GM21529 (cell line): ENCODE data around the gene PKD1.
"Not testable (repeated sequence)": the region's sequence is repeated elsewhere in the genome, so short reads cannot be mapped to it uniquely, and the experiment has no call there.

ENCODE experiments used
- ATAC-seq: cut with Tn5 transposase; IDR thresholded peaks from one replicate; pipeline ENCODE4 v1.9.1; 2021; ENCODE audit not compliant: unreplicated experiment

PKD1 gene

DNA sequence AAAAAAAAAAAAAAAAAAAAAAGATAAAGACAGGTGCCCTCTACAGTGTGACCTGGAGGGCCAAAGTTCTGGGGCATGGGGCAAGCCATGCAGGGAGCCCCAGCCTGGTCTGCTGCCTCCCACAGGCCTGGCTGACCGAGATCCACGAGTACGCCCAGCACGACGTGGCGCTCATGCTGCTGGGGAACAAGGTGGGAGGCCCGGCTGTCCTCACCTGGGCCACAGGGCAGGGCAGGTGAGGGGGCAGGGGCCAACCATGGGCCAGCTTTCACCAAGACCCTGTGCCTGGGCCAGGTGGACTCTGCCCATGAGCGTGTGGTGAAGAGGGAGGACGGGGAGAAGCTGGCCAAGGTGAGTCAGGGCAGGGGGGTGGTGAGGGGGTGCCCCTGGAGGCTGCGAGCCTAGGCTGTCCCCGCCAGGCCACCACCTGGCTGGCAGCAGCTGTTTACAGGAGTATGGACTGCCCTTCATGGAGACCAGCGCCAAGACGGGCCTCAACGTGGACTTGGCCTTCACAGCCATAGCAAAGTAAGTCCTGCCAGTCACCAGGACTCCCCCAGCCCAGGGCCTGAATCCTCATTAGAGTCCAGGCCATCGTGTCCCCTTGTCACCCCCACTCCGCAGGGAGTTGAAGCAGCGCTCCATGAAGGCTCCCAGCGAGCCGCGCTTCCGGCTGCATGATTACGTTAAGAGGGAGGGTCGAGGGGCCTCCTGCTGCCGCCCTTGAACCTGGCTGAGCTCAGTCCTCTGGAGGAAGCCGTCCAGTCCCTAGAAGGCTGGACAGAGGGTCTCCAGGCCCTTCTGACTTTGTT lies 17.2 kb upstream of the PKD1 start:
- no peak for ATAC-seq

DNA sequence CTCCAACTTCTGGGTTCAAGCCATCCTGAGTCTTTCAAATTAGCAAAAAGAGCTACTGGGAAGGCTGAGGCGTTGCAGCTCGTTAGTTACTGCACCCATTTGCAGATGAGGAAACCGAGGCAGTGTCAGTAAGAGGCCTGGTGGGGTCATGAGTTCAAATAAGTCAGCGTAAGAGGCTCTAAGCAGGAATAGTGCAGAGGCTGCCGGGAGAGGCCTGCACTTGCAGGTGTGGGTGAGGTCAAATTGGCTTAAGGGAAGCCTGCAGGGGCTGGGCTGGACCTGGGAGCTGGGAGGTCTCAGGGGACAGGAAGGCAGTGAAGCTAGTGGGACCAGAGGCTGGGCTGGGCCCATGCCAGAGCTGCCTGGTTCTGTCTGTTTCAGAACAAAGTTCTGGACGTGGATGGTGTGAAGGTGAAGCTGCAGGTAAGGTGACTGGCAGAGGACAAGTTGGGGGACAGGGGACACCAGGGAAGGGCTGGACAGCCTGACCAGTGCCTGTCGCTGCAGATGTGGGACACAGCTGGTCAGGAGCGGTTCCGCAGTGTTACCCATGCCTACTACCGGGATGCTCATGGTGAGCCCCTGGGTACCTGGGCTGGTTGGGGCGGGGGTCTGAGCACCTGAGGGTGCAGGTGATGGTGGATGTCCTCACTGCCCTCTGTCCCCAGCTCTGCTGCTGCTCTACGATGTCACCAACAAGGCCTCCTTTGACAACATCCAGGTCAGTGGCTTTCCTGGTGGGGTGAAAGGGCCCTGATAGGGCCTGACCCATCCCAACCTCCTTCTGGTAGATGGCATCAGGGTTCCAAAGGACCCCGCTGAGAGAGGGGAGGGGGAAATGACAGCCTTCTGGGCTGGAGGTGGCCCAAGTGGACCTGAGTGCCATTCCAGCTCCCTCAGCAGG lies 15.7 kb upstream of the PKD1 start:
- ATAC-seq, result no peak

DNA sequence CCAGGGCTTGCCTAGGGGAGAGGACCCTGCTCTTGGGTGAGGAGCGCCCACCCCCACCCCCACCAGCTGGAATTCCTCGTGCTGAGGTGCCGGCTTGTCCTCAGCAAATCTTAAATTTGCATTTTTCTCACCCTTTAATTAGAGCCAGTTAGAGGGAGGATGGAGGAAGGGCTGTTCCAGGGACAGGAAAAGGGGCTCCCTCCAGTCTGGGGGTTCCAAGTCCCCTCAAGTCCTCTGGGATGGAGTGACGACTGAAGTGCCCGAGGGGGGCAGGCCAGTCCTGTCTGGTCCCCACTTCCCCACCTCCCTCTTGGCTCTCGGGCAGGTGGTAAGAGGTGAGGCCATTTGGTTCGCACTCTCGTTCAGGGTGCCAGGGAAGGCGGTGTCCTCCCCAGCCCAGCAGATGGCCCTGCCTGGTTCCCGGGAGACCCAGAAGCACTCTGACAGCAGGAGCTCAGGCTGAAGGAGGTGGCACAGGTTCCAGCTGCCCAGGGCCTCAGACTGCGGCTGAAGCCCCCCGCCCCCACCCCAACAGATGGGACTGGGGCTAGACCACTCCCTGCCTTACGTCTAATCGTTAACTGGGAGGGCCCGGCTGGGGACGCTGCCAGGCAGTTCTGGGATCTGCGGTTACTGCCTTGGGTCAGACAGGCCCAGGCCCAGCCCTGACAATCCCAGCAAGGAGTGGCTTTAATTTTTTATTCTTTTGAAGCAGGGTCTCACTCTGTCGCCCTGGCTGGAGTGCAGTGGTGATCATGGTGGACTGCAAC lies 14.9 kb upstream of the PKD1 start:
- no peak for ATAC-seq

DNA sequence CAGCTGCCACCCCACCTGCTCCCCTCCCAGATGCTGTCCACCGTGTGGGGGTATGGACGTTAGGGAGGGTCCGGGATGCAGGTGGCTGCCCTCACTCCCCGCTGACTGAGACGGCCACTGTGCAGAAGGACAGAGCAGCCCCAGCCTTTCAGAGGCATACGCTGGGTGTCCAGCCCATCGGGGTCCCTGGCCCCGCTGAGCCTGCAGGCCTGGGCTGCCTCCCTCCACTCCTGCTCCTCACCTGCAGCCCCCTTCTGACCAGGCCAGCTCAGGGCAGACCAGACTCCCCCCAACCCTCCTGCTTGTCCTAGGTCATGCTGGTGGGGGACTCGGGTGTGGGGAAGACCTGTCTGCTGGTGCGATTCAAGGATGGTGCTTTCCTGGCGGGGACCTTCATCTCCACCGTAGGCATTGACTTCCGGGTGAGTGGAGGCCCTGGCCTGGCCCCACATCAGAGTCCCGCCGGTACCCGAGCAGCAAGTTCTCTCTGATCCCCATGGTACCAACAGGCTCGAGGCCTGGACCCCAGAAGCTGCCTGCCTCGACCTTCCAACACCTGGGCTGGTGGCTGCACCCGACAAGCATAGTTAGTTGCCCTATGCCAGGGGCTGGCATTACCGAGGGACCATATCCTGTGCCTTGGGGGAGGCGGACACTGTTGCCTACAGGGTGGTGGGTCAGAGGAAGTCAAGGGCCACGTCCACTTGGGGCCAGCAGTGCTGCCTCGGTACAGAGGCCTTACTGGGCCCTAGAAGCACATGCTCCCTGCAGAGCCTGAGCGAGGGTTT lies 14.1 kb upstream of the PKD1 start:
- ATAC-seq, result no peak

DNA sequence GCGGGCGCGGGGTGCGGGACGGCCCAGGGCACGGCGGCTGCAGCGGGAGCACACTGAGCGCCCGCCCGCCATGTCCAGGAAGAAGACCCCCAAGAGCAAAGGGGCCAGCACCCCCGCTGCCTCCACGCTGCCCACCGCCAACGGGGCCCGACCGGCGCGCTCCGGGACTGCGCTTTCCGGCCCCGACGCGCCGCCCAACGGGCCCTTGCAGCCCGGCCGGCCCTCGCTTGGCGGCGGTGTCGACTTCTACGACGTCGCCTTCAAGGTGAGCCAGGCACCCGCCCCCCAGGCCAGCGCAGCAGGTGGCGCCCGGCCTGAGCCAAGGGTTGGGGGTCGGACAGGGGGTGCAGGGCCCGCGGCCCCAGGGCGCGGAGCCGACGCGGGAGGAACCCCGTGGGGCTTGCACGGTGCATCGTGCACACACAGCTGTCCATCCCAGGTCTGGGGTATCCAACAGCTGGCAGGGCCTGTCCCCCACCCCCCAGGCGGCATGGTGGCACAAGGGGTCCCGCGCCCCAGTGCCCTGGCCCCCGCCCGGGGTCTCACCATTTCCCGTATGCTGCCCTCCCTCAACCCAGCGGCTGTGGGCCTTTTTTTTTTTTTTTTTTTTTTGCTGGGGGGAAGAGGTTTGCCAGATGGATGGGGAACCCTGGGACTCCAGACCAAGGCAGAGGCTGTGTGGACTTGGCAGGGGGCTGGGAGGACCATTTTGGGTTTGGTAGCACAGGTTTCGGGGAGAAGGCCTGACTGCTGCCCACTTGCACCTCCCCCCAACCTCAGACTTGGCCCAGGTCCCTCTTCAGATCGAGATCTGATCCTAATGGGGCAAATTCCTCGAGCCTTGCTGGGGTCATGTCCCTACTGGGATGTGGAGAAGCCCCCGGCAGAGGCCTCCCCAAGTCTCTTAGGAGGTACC lies 13.3 kb upstream of the PKD1 start:
- no peak for ATAC-seq

DNA sequence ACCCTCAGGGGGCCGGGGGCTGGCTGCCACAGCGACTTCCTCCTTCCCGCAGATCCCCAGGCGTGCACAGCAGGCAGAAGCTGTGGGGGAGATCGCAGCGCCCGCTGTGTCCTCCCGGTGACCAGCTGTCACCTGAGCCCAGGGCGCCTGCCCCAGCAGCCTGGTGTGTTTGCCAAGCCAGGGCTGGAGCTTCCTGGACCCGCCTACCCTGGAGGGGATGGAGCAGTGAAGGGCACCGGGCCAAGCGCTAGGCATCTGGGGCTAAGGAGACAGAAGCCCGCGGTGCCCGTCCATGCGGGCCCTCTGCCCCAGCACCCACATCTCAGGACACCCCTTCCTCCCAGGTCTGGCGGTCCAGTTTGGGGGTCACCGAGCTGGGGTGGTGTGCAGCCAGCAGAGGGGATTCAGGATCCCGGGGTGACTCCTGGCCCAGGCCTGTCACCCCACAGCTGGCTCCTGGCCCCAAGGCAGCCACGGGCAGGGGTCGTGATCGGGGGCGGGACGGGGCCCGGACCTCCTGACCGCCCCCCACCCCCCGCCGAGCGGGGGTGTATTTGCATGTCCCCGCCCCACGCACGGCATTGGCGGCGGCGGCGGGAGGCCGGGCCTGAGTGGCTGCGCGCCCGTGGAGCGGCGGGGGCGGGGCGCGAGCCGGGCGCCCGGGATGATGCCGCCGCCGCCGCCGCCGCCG lies 12.4 kb upstream of the PKD1 start, which contains the start of gene RAB26:
Gene RAB26, plus strand, starts transcription at position 645 of the 691 bp plus-strand sequence. CDS start 159 bp downstream, outside the sequence.
- no peak for ATAC-seq

DNA sequence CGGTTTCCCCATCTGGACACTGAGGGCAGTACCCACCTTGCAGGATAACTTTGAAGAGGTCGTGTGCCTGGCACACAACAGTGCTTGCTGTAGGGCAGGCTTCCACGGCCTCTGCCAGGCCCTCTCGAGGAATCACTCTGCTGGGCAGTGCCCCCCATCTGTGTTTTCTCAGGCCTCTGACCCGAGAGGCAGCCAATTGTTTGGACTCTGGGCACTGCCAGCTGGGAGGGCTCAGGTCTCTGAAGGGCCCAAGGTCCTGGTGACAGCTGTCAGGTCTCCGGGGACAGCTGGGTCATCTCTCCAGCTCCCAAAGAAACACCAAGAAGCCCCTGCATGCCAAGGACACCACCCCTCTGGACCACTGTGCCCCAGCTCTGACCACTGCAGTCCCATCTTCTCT lies 11.7 kb upstream of the PKD1 start:
- no peak for ATAC-seq

DNA sequence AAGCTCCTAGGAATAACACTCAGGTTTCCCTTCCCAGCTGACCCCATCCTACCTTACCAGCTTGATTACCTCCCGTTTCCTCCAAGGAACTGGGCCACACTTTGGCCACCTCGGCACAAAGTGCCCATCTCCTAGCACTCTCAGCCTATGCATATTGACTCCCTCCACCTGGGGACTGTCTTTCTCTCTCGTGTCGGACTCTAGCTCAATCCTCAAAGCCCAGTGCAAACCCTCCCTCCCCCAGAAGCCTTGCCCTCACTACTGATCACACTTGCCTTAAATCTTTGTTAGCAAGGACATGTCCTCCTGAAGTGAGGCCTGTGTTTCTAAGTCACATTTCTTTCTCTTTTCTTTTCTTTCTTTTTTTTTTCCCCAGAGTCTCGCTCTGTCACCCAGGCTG lies 10.1 kb upstream of the PKD1 start:
- no peak for ATAC-seq

DNA sequence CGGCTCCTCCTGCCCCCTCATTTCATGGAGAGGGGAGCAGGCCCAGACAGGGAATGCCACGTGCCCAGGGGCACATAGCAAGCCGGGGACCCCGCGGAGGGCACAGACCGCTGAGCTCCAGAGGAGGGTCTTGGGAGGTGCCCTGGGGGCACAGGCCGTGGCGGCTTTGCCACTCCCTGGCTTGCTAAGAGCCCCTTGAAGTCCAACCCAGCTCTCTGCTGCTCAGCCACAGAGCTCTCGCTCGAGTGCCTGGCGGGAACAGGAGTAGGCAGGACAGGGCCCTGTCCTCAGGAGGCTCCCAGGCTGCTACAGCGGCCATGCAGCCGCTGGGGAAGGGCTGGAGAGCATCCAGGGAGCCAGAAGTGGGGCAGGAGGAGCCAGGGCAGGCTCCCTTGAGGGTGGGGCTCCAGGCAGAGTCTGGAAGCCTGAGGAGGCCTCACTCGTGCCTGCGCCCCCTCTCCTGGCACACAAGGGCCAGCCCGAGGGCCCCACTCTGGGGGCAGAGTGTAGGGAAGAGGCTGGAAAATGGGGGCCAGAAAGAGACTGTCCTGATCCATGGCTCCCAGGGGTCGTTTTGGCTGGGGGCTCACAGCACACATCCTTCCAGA lies 8.3 kb upstream of the PKD1 start:
- no peak for ATAC-seq

DNA sequence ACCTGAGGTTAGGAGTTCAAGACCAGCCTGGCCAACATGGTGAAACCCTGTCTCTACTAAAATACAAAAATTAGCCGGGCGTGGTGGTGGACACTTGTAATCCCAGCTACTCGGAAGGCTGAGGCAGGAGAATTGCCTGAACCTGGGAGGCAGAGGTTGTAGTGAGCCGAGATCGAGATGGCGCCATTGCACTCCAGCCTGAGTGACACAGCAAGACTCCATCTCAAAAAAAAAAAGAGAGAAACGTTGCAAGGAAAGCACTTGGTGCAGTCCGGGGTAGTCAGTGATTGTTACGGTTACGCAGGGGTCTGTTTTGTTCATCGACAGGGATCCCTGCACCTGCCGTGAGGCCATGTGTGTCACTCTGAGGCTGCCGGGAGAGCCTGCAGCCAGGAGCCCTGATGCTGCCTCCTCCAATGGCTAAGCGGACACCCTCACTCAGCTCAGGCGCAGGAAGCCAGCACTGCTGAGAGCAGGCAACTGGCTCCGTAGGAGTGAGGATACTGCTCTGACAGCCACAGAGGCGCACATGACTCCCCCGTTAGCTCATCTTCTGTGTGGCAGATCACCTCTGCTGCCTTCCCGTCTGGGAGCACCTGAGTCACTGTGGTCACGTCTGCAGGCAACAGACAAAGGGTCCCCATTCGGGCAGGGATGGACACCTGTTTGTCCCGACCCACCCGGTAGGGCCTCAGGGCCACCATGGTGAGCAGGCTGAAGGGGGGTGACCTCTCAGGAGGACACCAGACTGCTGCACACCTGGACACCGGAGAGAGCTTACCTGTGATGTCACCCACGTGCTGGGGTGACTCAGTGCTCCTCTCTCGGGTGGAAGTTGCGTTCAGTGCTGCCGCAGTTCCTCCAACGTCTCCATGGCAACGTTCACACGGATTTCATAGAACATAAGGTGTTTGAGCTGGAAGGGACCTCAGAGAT lies 7.5 kb upstream of the PKD1 start:
- no peak for ATAC-seq

DNA sequence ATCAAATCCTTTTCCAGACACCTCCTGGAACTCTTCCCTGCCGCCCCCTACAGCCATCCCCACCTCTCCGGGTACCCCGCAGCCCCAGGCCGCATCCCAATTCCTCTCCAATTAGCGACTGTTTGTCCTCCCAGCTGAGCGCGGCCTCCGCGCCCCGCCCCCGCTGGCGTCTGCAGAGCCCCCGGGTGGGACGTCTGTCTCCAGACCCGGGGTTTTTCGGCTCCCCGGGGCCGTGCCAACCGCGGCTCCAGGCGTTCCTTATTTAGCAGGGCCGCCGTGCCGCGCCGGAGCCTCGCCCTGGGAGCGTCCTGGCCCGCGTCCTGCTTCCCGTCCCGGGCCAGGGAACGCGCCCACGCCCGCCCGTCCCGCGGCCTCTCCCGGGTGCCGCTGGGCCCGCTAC lies 627 bp downstream of the PKD1 start:
- ATAC-seq, result not testable (repeated sequence)

DNA sequence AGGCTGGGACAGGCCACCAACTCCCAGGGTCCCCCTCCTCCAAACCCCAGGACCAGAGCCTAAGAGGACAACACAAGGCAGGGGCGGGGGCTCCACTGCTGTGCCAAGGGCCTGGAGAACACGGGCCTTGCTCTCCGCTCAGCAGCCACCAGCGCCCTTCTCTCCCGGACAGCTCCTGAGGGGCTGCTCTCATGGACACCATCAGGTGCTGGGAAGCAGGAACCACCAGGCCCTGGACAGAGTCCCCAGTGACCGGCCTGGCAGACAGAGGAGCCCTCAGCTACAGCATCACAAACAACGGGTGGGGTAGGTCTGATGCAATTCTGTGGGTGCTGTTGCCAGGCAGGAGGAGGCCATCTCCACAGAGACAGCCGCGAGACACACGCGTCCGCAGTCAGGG lies 1.9 kb downstream of the PKD1 start:
- not testable (repeated sequence) for ATAC-seq

DNA sequence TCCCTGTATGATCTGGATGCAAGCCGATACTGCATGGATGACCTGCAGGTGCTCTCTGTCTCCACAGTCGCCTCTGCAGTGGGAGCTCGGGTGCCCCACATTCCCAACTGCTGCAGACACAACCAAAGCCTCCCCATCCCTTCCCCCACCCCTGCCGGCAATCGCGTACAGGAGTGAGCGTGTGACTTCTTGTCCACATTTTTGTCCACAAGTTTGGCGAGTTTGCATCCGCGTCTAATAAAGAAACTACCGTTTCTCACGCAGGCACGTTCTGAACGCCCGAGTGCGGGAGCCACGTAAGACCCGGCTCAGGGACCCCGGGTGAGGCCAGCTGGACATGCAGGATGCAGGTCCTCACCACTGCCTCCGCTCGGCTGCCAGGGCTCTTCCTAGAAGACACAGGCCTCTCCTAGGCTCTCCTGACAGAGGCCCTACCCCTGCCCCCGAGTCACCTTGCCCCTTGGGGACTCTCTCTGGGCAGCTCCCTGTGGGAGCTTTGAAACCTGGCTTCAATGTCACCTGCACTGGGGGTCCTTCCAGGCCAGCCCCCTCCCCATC lies 5.7 kb downstream of the PKD1 start:
- ATAC-seq, result not testable (repeated sequence)

DNA sequence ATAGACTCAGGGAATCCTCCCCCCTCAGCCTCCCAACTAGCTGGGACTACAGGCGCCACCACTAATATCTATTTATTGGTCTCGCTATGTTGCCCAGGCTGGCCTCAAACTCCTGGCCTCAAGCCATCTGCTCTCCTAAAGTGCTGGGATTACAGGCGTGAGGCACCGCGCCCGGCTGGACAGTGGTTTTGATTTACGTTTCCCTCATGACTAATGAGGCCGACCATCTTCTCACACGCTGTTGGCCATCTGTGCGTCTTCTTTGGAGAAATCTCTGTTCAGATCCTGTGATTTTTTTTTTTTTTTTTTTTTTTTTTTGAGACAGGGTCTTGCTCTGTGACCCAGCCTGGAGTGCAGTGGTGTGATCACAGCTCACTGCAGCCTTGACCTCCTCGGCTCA lies 6.4 kb downstream of the PKD1 start:
- ATAC-seq, result not testable (repeated sequence)

DNA sequence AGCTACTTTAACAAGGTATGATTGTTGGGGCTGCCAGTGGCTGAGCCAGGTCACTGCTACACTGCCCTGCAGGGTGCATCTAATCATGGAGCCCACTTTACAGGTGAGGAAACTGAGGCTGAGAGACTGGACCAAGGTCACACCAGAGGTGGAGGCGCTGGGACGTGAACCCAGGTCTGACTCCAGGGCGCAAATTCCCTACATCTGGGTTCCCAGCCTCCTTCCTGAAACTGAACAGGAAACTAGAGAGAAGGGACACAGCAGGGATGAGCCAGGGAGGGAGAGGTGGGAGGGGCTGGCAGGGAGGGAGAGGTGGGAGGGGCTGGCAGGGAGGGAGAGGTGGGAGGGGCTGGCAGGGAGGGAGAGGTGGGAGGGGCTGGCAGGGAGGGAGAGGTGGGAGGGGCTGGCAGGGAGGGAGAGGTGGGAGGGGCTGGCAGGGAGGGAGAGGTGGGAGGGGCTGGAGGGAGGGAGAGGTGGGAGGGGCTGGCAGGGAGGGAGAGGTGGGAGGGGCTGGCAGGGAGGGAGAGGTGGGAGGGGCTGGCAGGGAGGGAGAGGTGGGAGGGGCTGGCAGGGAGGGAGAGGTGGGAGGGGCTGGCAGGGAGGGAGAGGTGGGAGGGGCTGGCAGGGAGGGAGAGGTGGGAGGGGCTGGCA lies 7.9 kb downstream of the PKD1 start:
- ATAC-seq, result not testable (repeated sequence)

DNA sequence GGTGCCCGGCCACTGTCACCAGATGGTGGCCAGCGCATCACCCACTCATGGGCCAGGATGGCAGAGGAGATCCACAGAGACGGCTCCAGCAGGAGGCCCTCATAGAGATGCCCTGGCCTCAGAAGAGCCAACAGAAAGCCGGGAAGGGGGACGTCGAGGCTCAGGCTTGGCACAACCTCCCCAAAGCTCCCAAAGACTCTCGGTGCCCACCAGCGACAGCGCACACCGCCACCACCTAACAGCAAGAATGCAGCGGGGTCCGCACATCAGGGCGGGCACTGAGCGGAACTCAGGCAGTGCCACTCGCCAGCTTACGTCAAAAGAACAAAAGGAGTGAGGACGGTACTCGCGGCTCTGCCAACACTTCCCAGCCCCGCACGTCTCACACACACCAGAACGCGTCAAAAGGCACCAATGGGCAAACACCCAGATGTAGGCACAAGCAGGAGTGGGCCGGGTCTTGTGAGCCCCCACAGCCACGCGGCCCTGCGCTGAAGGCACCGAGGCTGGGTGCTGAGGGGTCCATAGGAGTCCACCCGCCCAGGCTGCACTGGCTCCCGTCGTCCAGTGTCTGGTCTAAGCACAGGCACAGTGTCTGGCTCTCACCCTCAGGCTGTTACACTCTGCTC lies 8.7 kb downstream of the PKD1 start:
- ATAC-seq, result not testable (repeated sequence)
